ENCODE data around the gene DGKD. TPM values are rescaled to one million over a fixed set of nuclear protein-coding genes. Genes with fewer than 3 reads are reported as not detected.
A peak's percentile ranks its signal among the peaks of the same experiment; 100 is the strongest.

Gene DGKD
- total RNA-seq, 1 experiment from 2014 or later = 52.0 TPM

GRCh38 chr2:233416199-233416598 lies 61.9 kb downstream of the DGKD start (continued):
- TF ChIP-seq REST (IDR thresholded peaks at IDR 0.05; ENCODE audit: low read depth) = no peak

DNA sequence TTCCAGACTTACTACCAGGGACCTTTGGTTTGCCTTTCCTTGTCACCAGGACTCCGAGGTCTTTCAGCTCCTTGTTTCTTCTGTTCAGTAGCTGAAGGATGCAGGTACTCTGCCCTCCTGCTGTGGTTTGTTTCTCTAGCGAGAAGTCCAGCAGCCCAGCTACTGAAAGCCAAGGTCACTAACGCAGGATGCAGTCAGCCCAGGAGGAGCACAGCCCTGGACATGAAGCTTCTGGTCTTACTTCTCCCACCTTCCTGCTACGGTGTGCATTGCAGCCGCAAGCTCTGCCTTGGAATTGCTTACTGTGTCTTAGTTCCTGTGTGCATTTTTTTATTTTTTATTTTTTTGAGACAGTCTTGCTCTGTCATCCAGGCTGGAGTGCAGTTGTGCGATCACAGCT lies 62.4 kb downstream of the DGKD start:
- Histone ChIP-seq H3K27ac (ENCODE audit: low read depth, low read length) (no peak overlapping the region), H3K4me2 (ENCODE audit: low read length) (0 out of 2 replicates have a peak overlapping the region, but pooled peaks have one; percentile 4), H3K79me2 (ENCODE audit: insufficient read depth, low read length) (peaks cover 79% of the 10 kb centered on the region), H2AFZ (ENCODE audit: low read depth, low read length, poor library complexity, severe bottlenecking) (no peak overlapping the region), H3K9me3 (ENCODE audit: control insufficient read depth in 1 of 2, insufficient read depth in 1 of 2, low read depth in 1 of 2, low read length in 2 of 2) (peaks cover 0 to 2% of the 10 kb centered on the region in 2 experiments; a peak in 1 of 4 replicates), H3K9me2 (ENCODE audit: insufficient read depth) (no peaks in the 10 kb centered on the region), H3K27me3 (ENCODE audit: insufficient read depth, low read length) (no peaks in the 10 kb centered on the region), H3K9ac (ENCODE audit: low read length) (no peak overlapping the region), H4K20me1 (ENCODE audit: insufficient read depth) (peaks cover 7% of the 10 kb centered on the region; the same call in 1 of the 2 replicates), H3K4me3 (replicated peaks in 1 of 2; ENCODE audit: low read depth in 1 of 2, low read length in 2 of 2) (no peak overlapping the region), H3K4me1 (ENCODE audit: control insufficient read depth in 1 of 2, insufficient read depth in 2 of 2, low read length in 2 of 2) (peaks cover 73 to 97% of the 10 kb centered on the region in 2 experiments), H3K36me3 (ENCODE audit: control insufficient read depth in 1 of 2, insufficient read depth in 2 of 2, low read length in 2 of 2) (no peaks in the 10 kb centered on the region)
- DNase-seq (ENCODE audit: low read depth, low spot score) (no peak), ATAC-seq (no peak)
- BruUV-seq (replicated peaks) = no TSS peak
- ChIA-PET RAD21 (ENCODE audit: low non-redundant PET in 1 of 2, low total read pairs in 2 of 2, uncharacterized antibody in 2 of 2, unreplicated experiment in 2 of 2) (no interaction called here), POLR2A (no interaction called here), CTCF (interaction anchor here (1.0 to 2.7 kb wide), 2 partner anchors 12 to 26 kb away, joined by 3 to 13 read pairs; no protein-coding TSS in a partner anchor)
- intact Hi-C loops (cut with micrococcal nuclease) = no loop called here
- TF ChIP-seq EZH2 (IDR thresholded peaks at IDR 0.05) (no peak), ZBTB33 (IDR thresholded peaks at IDR 0.05; ENCODE audit: extremely low read depth, insufficient replicate concordance, low read length) (no peak), EGR1 (IDR thresholded peaks at IDR 0.05; ENCODE audit: low read depth) (no peak)
